HG03095 (cell line): Measurements from ENCODE around the gene SH3GL2.

Experiments
- ATAC-seq: cut with Tn5 transposase; IDR thresholded peaks from one replicate; pipeline ENCODE4 v1.9.1; 2021; ENCODE audit warnings: moderate library complexity; ENCODE audit not compliant: unreplicated experiment

Gene SH3GL2

GRCh38 chr9:17578911-17579793, at the start of gene SH3GL2:
SH3GL2 (plus strand) TSS chr9:17579066.
- no peak for ATAC-seq

DNA sequence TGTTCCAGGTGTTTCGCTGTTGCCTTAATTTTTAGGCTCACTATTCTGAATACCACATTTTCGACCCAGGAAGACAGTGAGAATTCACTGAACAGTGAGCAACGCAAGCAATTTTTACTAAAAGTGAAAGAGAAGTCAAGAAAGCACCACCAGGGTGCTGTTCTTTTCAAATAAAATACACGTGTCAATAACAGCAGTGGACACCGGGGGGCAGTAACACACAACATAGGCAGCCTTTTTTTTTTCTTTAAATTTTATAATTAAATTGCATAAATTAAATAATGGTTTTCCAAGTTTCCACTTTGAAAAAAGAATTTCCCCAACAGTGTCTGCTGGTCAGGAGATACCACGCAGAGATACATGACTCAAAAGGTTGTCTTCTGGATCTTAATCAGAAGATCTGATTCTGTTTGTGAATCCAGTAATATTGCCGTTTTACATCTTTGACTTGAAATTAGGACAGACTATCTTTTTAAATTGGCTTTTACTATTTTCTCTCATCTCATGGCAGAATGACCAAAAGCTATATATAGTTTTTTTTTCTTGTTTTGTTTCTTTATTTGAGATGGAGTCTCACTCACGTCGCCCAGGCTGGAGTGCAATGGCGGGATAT, 47.1 kb upstream of the SH3GL2 start:
- no peak for ATAC-seq

DNA sequence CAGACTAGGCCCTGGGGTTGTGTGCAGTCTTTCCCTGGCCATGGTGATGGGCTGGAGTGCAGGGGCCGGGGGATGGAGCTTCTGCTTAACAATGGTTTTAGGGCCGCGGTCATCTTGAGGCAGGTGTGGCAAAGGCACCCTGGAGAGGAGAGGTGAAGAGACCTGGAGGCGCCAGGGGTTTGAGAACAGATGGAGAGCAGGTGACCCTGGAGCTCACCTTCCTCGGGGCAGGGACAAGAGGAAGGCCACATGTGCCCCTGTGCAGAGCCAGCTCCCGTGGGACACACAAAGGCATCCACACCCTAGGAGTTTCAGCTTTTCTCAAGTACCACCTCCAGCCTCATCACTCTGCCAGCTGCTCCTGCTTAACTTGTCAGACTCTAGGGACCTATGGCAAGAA, 46.4 kb upstream of the SH3GL2 start:
- ATAC-seq: no peak

- ATAC-seq: no peak
Measured at GRCh38 chr9:17535176-17535575, 43.7 kb upstream of the SH3GL2 start.

- ATAC-seq: no peak
Measured at GRCh38 chr9:17536027-17536426, 42.8 kb upstream of the SH3GL2 start.

DNA sequence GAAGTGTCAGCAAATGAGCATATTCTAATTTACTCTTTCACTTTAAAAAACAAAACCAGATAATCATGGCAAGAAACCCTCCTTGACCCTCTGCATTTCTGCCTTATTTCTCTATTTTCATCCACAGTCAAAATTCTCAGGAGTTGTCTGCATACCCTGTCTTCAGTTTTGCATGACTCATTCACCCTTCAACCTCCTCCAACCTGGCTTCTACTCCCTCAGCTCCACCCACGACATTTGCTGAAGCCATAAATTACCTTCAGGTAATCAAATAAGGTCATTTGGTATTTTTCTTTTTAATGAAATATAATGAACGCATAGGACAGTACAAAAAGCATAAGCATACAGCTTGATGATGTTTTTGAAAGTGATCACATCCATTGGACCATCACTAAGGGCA, 27.8 kb upstream of the SH3GL2 start:
- ATAC-seq: no peak

DNA sequence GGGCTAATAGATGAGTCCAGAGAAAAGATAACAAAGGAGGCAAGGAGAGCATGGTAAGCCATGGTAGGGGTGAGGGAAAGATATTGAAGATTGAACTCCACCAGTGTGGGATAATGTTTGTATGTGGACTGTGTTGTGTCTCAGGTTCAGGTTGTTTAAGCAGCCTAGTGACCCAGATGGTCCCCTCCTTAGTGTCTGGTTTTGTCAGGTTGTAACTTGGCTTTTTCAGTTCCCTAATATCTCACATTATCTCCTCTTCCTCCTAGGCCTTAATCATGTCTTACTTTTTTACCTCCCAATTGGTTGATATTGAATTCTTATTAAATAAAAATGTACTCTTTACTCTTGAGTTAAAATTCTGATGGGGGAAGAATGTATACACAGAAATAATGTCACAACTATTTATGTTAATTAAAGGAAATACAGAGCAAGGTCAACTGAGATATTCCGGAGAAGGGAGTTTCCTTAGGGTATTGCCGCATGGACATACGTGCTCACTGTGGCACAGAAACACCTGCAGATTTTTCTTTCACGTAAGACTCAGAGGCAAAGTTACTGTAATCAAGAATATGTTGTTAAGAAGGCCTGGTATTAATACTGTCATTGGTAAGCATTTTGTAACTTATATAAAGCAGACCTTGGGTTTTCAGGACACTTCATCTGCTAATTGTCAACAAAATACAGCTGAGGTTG, 23.4 kb upstream of the SH3GL2 start:
- ATAC-seq: no peak

- no peak for ATAC-seq
Measured at GRCh38 chr9:17556255-17556654, 22.6 kb upstream of the SH3GL2 start.

DNA sequence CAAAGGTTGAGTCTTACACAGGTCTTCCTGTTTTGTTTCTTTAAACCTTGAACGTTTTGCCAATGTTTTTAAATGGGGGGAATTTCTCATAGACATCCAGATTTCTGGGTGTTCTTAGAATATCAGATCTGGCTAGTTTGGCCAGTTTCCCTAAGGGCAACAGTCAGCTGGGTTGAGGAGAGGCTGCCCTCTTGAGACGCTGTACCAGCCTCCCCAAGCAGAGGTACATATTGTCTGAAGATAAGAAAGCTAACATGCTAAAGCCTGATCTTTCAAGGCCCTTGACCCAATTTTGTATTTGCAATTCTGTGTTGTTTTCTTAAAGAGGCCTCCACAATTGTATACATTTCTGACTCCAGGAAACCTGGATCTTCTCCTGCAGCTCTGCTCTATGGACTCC, 21.9 kb upstream of the SH3GL2 start:
- no peak for ATAC-seq

DNA sequence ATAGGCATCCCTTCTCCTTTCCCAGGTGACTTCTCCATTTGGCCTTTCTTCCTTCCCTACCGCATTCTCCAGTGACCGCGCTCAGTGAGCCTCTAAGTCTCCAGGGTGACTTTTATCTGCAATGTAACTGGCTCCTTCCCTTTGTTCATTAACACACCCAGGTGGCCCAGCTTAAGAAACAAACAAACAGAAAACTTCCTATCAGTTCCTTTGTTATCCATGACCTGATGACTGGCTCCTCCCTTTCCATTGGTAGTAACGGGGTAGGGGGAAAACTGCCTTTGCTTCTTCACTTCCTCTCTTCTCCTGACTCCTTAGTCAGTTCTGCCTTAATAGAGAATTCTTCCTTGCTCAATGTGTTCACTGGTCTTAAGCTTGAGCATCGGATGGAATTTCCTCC, 7.0 kb upstream of the SH3GL2 start:
- ATAC-seq: no peak

- no peak for ATAC-seq
Measured at GRCh38 chr9:17574342-17574741, 4.5 kb upstream of the SH3GL2 start.

DNA sequence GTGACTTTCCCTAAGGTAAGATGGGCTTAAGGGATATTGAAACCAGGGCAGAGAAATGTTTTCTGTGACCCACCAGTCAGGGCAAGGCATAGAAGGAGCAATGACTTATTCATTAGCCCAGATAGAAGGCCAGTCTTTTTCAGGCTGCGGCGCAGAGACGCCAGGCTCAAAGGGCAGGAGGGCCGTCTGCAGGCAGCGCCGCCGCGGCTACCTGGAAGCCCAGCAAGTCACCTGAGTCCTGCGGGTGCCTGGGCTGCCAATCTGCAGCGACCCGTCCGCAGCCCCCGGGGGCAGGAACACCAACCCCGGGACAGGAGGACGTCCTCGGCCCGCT, 322 bp upstream of the SH3GL2 start:
- no peak for ATAC-seq

- no peak for ATAC-seq
Measured at GRCh38 chr9:17580119-17580518, 1.3 kb downstream of the SH3GL2 start.

- ATAC-seq: no peak
Measured at GRCh38 chr9:17587113-17587512, 8.2 kb downstream of the SH3GL2 start.

GRCh38 chr9:17588395-17588794, 9.5 kb downstream of the SH3GL2 start:
- ATAC-seq: no peak

DNA sequence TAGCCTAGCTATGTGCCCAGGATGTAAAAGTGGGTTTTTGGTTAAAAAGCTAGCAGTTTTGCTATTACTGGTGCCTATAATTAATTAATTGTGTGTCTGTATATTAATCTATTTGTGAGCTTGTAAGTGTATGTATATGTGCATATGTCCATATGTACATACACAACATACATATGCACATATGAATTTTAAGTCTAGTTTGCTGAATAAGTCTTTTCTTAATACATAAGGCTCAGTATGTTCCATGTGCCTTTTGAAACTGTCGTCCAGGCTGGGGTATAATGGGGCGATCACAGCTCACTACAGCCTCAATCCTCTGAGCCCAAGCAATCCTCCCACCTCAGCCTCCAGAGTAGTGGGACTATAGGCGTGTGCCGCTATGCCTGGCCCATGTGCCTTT, 10.1 kb downstream of the SH3GL2 start:
- ATAC-seq: no peak

- ATAC-seq: no peak
Measured at GRCh38 chr9:17589771-17590170, 10.9 kb downstream of the SH3GL2 start.

DNA sequence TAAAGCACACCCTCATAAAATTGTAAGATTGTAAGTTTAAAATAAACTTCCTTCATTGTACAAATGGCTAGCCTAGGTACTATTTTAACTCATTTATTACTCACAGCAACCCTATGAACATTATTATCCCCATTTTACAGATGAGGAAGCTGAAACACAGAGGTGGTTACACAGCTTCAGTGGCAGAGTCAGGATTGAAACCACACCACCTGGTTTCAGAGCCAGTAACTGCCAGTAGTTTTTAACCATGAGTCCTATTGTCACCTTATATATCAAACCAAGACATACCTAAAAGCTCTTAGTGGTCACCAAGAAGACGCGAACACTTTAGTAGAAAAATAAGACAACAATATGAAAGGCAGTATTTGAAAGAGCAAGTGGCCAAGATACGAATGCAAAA, 16.1 kb downstream of the SH3GL2 start:
- no peak for ATAC-seq

DNA sequence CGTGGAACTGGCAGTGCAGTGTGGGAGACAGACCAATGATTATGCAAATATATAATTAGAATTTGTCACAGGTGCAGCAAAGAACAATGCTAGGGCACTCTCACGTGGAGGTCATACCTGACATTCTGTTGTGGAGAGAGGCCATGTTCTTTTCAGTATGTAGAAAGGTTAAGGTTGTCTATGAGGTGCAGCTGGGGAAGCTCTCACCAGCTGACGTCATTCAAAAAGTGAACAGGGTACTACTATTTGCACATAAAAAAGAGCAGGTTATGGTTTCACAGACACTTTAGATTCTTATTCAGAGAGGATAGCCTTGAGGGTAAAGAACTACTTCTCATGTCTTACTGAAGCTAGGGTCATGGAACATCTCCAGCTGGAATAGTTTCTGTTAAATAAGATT, 19.1 kb downstream of the SH3GL2 start:
- no peak for ATAC-seq

DNA sequence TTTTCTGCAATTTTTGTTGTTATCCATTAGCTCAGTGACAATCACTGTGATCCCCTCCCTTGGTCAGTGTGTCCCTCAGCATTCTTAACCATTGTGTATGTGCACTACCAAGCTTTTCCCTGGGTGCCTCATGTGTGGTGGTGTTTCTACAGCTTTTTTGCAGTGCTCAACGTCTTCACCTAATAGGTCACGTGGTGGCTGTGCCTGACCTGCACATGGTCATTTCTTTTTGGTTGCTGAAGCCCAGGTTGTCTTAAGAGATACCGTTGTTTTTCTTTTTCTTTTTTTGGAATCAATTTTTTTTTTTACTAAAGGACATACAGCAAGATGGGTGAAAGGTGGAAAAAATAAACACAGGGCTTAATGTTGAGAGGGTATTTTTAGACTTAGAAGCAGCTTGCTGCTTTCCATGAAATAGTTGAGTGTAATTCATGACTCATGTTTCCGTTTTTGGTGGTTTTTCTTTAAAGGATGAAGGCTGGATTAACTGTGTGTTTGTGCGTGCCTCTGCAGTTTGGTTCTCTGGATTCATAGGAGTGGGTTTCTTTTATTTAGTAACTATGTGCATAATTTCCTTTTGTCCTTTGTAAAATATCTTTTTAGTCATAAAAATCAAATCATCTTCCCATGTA, 22.2 kb downstream of the SH3GL2 start:
- no peak for ATAC-seq

GRCh38 chr9:17604556-17604955, 25.7 kb downstream of the SH3GL2 start:
- ATAC-seq: no peak
